NCI-H1417 treated with DMSO at 0.1 percent for 48 hours (cell line): Measurements from ENCODE around the gene GAS2L2.
A peak's percentile ranks its signal among the peaks of the same experiment; 100 is the strongest.

ENCODE experiments used
- DNase-seq: peaks from one replicate; lab custom pipeline; 2025; lab: John Stamatoyannopoulos, UW

Gene GAS2L2

GRCh38 chr17:35745749-35746320, 7.2 kb downstream of the GAS2L2 start:
- no peak for DNase-seq

GRCh38 chr17:35745246-35745645, 7.8 kb downstream of the GAS2L2 start:
- DNase-seq: no peak

DNA sequence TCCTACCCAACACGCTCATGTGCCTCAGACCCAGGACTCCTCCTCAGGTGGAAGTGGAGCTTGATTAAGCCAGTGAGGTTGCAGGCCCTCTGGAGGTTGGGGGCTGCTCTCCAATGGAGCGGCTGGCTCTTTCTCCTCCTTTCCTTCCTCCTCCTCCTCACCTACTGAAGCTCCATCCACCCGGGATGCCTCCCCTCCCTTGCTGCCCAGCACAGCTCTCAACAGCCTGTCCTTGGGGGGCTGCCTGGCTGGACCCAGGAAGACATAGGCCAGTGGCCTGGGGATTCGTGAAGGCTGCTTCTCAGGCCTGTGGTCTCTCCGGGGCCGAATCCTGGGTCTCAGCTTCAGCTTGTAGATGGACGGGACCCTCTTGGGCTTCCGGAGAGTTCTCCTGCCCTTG, 8.2 kb downstream of the GAS2L2 start:
- DNase-seq: no peak

GRCh38 chr17:35743626-35744328, 9.3 kb downstream of the GAS2L2 start:
- no peak for DNase-seq

GRCh38 chr17:35742896-35743477, 10.1 kb downstream of the GAS2L2 start:
- no peak for DNase-seq

- DNase-seq: no peak
Observed at GRCh38 chr17:35742496-35742895, 10.5 kb downstream of the GAS2L2 start.

DNA sequence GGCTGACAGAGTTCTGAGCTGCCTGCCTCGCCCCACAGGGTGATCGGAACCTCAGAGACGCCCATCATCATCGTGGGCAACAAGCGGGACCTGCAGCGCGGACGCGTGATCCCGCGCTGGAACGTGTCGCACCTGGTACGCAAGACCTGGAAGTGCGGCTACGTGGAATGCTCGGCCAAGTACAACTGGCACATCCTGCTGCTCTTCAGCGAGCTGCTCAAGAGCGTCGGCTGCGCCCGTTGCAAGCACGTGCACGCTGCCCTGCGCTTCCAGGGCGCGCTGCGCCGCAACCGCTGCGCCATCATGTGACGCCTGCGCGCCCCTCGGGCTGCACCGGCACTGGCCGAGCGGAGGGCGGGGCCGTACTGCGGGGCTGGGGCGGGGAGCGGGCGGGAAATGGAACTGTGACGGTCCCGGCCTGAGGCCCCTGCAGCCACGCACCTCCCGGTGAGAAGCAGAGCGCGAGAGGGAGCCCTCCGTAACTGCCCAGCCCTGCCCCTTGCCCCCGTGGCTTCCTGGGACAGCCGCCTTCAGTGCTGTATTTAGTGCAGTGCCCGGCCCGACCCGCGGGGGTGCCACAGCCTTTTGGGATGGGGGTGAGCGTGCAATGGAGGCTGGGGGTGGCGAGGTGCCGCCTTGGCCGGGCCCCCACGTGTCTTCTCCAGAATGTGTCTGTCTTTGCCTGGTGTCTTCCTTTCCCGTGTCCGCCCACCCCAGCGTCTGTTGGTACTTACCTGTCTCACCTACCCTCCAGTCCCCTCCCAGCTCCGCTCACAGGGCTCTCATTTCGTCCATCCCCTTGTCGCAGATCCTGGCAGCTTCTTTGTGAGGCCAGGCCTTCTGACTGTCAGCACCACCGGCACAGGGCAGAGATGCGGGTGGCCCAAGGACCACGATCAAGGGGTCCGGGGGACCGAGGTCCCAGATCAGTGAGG, 11.8 kb downstream of the GAS2L2 start:
- peak; percentile 21 for DNase-seq

DNA sequence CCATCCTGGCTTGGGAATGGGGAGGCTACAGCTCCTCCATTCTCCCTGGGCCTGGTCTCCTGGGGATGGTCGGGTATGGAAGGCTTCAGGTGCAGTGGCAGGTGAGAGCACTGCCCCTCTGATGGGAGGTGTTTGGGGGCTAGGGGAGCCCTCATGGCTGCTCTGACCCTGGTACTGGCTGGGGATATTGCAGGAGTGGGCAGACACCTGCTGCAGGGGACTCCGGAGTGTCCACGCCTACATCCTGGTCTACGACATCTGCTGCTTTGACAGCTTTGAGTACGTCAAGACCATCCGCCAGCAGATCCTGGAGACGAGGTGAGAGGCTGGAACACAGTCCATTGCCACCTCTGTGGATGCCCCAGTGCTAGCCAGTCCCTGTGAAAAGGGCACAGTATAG, 12.8 kb downstream of the GAS2L2 start:
- DNase-seq: no peak

DNA sequence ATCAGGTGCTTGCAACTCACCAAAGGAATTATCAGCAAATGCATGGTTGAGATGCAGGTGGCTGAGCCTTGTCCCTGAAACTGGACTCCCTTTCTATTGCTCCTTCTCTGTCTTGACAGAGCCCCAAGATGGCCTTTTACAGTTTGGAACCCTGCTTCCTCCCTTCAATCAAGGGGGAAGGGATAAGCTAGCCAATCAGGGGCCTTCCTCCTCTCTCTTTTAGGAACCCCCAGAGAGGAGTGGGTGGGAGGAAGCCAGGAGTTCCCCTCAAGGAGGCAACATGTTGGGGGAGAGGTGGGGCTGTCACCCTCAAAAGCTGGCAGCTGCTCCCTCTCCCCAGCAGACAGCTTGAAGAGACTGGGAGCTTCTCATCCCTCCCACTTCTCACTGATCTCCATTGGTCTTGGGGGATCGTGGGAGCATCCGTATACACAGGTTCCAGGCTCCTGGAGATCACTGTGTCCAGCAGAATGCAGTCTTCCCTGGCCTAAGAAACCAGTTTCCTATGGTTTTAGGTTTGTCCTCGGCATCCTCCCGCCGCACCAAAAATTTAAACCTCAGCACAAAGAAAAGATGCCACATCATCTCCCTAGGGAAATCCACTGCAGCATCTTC, 14.4 kb downstream of the GAS2L2 start:
- no peak for DNase-seq

DNA sequence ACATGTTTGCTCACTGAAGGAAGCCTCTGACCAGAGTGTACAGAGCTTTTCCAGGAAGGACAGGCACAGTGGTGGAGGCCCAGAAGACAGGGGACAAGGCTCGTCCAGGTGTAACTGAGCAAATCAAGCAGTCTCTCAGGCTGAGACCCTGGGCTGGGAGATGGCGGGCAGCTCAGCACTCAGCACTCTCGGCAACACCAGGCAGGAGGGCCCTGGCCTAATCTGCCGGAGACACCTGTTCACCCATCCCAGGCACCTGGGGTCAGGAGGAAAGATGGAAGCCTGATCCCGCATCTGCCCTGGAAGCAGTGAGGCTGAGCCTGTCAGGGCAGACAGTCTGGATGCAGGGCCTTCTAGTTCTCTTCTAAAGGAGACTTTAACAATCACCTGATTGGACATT, 16.8 kb downstream of the GAS2L2 start:
- DNase-seq: no peak

GRCh38 chr17:35735036-35735805, 17.8 kb downstream of the GAS2L2 start:
- no peak for DNase-seq

- DNase-seq: no peak
Observed at GRCh38 chr17:35734396-35734795, 18.6 kb downstream of the GAS2L2 start.

- no peak for DNase-seq
Observed at GRCh38 chr17:35733366-35733765, 19.7 kb downstream of the GAS2L2 start.

DNA sequence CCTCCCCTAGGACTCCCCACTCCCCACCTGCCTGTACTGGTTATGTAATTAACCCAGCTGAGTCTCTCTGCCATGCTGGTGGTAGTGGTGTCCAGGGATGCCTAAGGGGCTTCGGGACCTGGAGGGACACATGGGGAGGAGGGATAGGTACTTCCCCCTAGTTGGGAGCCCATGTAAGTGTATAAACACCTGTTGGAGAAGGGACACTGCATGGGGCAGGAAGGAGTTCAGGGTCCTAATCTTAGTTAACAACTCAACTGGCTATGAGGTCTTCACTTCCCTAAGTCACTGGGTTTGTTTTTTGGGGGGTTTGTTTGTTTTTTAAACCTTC, 20.3 kb downstream of the GAS2L2 start:
- DNase-seq: no peak

GRCh38 chr17:35731917-35732805, 20.9 kb downstream of the GAS2L2 start:
- no peak for DNase-seq

DNA sequence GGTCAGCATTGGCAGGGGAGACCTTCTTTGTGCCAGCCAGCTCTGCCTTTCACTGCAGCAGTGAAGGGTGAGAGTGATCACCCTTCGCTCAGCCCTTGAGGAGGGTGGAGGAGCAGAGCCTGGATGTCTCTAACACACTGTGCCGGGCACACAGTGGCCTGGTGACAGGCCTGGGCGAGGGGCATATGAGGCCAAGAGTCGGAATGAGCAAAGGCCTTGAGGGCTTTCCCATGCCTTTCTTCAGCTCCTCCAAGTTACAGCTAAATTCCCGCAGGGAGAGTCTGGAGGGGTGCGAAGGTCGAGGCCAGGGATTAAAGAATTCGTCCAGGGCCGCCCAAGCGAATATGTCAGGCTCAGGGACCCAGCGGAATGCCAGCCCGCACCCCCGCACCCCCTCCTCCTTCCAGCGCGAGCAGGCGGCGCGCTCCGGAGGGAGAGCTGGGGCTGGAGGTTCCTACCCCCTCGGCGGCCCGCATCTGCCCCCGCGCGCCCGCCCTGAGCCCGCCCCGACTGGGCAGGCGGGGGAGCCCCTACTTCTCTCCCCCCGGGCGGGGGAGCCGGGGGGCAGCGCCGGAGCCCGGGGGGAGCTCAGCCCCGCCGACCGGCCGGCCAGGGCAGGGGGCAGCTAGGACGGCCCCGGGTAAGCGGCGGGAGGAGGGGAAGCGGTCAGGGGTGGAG, 21.7 kb downstream of the GAS2L2 start, which contains the start of gene RASL10B:
Gene RASL10B (plus strand): TSS at position 401 of the 678 bp plus-strand sequence. CDS start 3,546 bp downstream, outside the sequence.
- DNase-seq: no peak

DNA sequence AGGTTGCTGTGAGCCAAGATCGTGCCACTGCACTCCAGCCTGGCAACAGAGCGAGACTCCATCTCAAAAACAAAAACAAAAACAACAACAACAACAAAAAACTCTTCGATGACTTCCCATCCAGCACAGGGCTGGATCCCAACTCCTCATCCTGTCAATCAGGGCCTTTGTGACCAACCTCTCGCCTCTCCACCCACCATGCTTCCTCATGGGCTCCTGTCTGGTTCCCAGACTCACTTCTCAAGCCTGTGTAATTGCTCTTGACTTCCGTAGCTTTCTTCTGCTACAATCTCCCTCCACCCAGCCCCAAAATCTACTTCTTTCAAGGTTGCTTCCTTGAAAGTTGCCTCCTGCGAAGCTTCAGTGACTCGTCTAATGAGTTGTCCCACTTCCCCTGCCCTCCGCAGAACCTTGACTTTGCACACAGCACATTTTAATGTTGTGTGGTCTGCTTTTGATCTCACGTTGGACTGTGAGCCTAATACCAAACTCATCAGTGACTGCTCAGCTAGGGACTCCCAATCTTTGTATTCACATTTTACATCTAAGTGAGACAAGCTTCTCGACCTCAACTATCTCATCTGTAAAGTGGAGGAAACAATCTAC, 22.5 kb downstream of the GAS2L2 start:
- no peak for DNase-seq

- no peak for DNase-seq
Observed at GRCh38 chr17:35729405-35729833, 23.6 kb downstream of the GAS2L2 start.

GRCh38 chr17:35728551-35728950, 24.5 kb downstream of the GAS2L2 start:
- no peak for DNase-seq
